ENCODE measurements around the gene PEPD.

PEPD gene

DNA sequence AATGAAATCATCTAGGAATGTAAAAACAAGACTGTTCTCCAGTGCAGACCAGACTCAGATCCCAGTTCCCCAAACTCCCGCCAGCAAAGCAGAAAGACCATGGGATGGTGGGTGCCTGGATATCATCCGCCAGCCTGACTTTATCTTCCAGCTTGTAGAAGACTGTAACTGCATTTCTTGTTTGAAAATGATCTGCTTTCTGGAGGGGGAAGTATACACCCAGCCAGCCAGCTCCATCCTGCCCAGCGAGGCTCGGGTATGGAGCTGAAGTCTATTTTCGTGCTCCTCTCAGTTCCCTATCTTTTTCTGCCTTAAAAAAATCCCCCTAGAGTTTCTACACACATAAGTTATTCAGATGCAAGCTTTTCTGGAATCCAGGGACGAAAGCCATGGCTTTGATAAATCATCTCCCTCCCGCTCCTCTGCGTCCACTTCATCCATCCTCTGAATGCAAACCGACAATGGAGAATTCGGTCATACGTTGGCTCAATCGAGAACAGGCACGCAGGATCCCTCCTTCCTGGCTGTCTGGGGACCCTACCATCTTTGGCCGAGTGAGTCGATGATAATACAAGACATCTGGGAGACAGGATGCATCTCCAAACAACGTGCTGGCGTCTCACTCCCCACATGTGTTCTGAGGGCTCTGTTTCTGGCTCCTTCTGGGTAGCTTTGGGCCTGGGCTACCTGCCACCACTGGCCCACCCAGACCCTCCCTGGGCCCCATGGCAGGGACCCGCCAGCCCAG, 116.9 kb downstream of the PEPD start:
- Histone ChIP-seq H2AFZ (ENCODE audit: low read length, unreplicated experiment) (no peak overlapping the region), H3K79me2 (ENCODE audit: control insufficient read depth, insufficient read depth, low read length, unreplicated experiment) (no peaks in the 10 kb centered on the region), H3K4me1 (ENCODE audit: control insufficient read depth, insufficient read depth, low read length, unreplicated experiment) (no peaks in the 10 kb centered on the region), H3K27ac (ENCODE audit: low read depth, low read length) (no peak overlapping the region), H3K4me3 (ENCODE audit: low read depth, low read length) (no peak overlapping the region), H3K36me3 (ENCODE audit: insufficient read depth, low read length) (no peaks in the 10 kb centered on the region), H3K27me3 (ENCODE audit: insufficient read depth, low read length) (no peaks in the 10 kb centered on the region)

GRCh38 chr19:33403973-33404304, 117.7 kb downstream of the PEPD start:
- Histone ChIP-seq H3K36me3 (ENCODE audit: insufficient read depth, low read length) (no peaks in the 10 kb centered on the region), H3K4me1 (ENCODE audit: control insufficient read depth, insufficient read depth, low read length, unreplicated experiment) (no peaks in the 10 kb centered on the region), H3K4me3 (ENCODE audit: low read depth, low read length) (no peak overlapping the region), H3K27ac (ENCODE audit: low read depth, low read length) (no peak overlapping the region), H3K79me2 (ENCODE audit: control insufficient read depth, insufficient read depth, low read length, unreplicated experiment) (no peaks in the 10 kb centered on the region), H2AFZ (ENCODE audit: low read length, unreplicated experiment) (no peak overlapping the region), H3K27me3 (ENCODE audit: insufficient read depth, low read length) (no peaks in the 10 kb centered on the region)

- no peak overlapping the region for H3K27ac ChIP-seq (ENCODE audit: low read depth, low read length)
- H3K79me2 ChIP-seq (ENCODE audit: control insufficient read depth, insufficient read depth, low read length, unreplicated experiment) = no peaks in the 10 kb centered on the region
- no peaks in the 10 kb centered on the region for H3K4me1 ChIP-seq (ENCODE audit: control insufficient read depth, insufficient read depth, low read length, unreplicated experiment)
- H3K27me3 ChIP-seq (ENCODE audit: insufficient read depth, low read length) = no peaks in the 10 kb centered on the region
- H3K4me3 ChIP-seq (ENCODE audit: low read depth, low read length) = no peak overlapping the region
- H3K36me3 ChIP-seq (ENCODE audit: insufficient read depth, low read length) = no peaks in the 10 kb centered on the region
- no peak overlapping the region for H2AFZ ChIP-seq (ENCODE audit: low read length, unreplicated experiment)
Observed at GRCh38 chr19:33403221-33403972, 118.2 kb downstream of the PEPD start.

DNA sequence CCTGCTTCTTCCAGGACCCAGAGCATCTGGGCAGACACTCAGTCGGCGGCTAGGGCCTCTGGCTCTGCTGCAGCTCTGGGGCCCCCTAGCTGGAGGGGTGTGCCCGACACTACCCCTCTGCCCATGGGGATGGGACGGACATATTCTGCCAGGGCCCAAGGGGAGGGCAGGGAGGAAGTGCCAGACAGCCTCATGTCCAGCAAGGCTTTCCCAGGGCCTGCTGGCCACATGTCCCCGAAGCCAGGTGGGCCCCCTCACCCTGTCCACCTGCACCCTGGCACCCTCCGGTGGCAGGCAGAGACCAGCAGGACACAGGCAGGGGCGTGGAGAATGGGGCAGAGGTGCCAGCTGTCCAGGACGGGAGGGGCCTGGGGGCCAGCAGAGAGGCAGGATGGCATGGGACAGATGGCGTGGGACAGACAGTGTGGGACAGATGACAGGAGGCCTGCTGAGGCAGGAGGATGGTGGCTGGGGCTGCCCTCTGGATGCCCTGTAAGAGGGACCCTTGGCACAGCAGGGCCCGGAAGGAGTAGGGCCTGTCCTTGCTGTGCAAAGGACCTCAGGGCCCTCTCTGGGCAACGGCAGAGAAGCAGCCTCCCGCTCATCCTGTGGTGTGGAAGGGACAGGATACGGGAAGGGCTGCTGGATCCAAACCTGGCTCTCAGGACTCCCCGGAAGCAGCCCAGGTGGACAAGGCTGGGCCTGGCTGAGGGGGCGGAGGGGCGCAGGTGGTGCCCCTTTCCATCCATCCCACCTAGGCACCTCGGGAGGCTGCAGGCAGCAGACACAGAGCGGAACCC, 119.0 kb downstream of the PEPD start:
- Histone ChIP-seq H2AFZ (ENCODE audit: low read length, unreplicated experiment) (no peak overlapping the region), H3K27ac (ENCODE audit: low read depth, low read length) (no peak overlapping the region), H3K79me2 (ENCODE audit: control insufficient read depth, insufficient read depth, low read length, unreplicated experiment) (no peaks in the 10 kb centered on the region), H3K4me1 (ENCODE audit: control insufficient read depth, insufficient read depth, low read length, unreplicated experiment) (peaks cover under 1% of the 10 kb centered on the region), H3K27me3 (ENCODE audit: insufficient read depth, low read length) (no peaks in the 10 kb centered on the region), H3K36me3 (ENCODE audit: insufficient read depth, low read length) (no peaks in the 10 kb centered on the region), H3K4me3 (ENCODE audit: low read depth, low read length) (no peak overlapping the region)

GRCh38 chr19:33401683-33402420, 119.7 kb downstream of the PEPD start:
- H2AFZ ChIP-seq (ENCODE audit: low read length, unreplicated experiment) = no peak overlapping the region
- no peak overlapping the region for H3K27ac ChIP-seq (ENCODE audit: low read depth, low read length)
- H3K36me3 ChIP-seq (ENCODE audit: insufficient read depth, low read length) = no peaks in the 10 kb centered on the region
- no peaks in the 10 kb centered on the region for H3K27me3 ChIP-seq (ENCODE audit: insufficient read depth, low read length)
- H3K4me3 ChIP-seq (ENCODE audit: low read depth, low read length) = no peak overlapping the region
- no peaks in the 10 kb centered on the region for H3K79me2 ChIP-seq (ENCODE audit: control insufficient read depth, insufficient read depth, low read length, unreplicated experiment)
- H3K4me1 ChIP-seq (ENCODE audit: control insufficient read depth, insufficient read depth, low read length, unreplicated experiment) = peaks cover 8% of the 10 kb centered on the region

GRCh38 chr19:33400856-33401682, 120.5 kb downstream of the PEPD start:
- H3K27me3 ChIP-seq (ENCODE audit: insufficient read depth, low read length) = no peaks in the 10 kb centered on the region

DNA sequence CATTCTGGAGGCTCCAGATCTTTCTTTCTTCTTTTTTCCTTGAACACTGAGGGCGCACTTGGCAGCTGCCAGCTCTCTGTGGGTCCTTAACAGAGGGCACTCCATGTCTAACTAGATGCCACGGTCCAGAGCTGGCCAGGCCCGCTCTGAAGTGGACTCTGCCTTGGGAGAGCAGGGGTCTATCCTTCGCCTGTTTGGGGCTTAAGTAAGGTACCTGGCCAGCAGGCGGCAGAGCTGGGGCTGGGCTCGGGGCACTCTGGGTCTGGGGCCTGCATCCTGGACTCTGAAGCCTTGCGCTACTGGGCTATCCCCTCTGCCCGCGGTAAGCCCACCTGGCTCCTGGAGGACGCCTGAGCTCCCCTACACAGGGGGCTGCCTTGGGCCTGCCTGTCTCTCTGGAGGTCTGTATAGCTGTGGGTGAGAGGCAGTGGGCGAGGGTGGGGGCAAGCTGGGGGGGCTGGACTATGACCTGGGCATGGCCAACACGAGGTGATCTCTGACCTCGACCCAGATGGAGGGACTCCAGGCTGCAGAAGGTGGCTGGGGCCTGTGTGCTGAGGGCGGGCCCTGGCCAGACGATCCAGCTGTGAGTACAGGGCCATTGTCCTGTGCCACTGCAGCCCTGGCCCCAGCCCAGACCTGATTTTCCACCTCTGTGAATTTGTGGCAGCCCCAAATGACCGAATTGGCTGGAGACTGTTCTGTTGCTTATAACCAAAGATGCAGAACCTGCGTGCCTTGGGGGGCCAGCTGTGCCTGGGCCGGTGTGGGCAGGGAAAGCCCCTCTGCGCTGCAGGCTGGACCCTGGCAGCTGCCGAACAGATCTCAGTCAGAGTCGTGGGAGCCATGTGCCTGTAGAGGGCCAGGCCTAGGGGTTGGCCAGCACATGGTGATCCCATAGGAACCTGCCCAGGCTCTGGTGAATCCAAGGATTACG, 121.6 kb downstream of the PEPD start:
- peaks cover 25% of the 10 kb centered on the region for H3K4me1 ChIP-seq (ENCODE audit: control insufficient read depth, insufficient read depth, low read length, unreplicated experiment)
- no peak overlapping the region for H3K4me3 ChIP-seq (ENCODE audit: low read depth, low read length)
- no peak overlapping the region for H2AFZ ChIP-seq (ENCODE audit: low read length, unreplicated experiment)
- no peaks in the 10 kb centered on the region for H3K36me3 ChIP-seq (ENCODE audit: insufficient read depth, low read length)
- no peaks in the 10 kb centered on the region for H3K79me2 ChIP-seq (ENCODE audit: control insufficient read depth, insufficient read depth, low read length, unreplicated experiment)
- H3K27ac ChIP-seq (ENCODE audit: low read depth, low read length) = no peak overlapping the region
- H3K27me3 ChIP-seq (ENCODE audit: insufficient read depth, low read length) = no peaks in the 10 kb centered on the region

More at GRCh38 chr19:33400856-33401682, 120.5 kb downstream of the PEPD start:
- Histone ChIP-seq H3K4me1 (ENCODE audit: control insufficient read depth, insufficient read depth, low read length, unreplicated experiment) (peaks cover 15% of the 10 kb centered on the region), H3K4me3 (ENCODE audit: low read depth, low read length) (no peak overlapping the region), H3K79me2 (ENCODE audit: control insufficient read depth, insufficient read depth, low read length, unreplicated experiment) (no peaks in the 10 kb centered on the region), H3K27ac (ENCODE audit: low read depth, low read length) (no peak overlapping the region), H2AFZ (ENCODE audit: low read length, unreplicated experiment) (no peak overlapping the region), H3K36me3 (ENCODE audit: insufficient read depth, low read length) (no peaks in the 10 kb centered on the region)

- Histone ChIP-seq H2AFZ (ENCODE audit: low read length, unreplicated experiment) (no peak overlapping the region), H3K36me3 (ENCODE audit: insufficient read depth, low read length) (no peaks in the 10 kb centered on the region), H3K79me2 (ENCODE audit: control insufficient read depth, insufficient read depth, low read length, unreplicated experiment) (no peaks in the 10 kb centered on the region), H3K27me3 (ENCODE audit: insufficient read depth, low read length) (no peaks in the 10 kb centered on the region), H3K4me1 (ENCODE audit: control insufficient read depth, insufficient read depth, low read length, unreplicated experiment) (peaks cover 32% of the 10 kb centered on the region), H3K4me3 (ENCODE audit: low read depth, low read length) (no peak overlapping the region), H3K27ac (ENCODE audit: low read depth, low read length) (no peak overlapping the region)
Observed at GRCh38 chr19:33399081-33399744, 122.4 kb downstream of the PEPD start.
